Activated effector memory CD4-positive, alpha-beta T cell treated with Interleukin-2 at 50 U/mL for 16 hours (primary cell): ENCODE results near the gene CISD1.
A peak's percentile ranks its signal among the peaks of the same experiment; 100 is the strongest.

Experiments used
- DNase-seq: peaks from one replicate; pipeline ENCODE4 v3.0.0-alpha.2; 2020

The CISD1 gene

DNA sequence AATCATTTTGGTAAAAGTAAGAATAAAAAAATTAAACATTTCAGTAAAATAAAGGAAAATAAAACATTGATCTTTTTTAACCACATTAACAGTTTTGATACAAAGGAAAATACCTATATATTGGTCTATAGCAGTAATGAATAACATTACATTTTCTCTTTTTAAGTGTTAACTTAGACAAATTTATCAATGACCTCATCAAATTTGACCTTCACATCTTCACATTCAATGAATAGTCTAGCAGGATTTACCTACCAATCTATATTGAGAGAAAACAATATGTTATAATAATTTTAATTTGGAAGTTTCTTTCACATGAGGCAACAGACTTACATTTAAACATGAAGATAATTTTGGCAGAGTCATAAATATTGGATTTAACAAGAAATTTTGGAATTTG lies 47.9 kb downstream of the CISD1 start:
- no peak for DNase-seq

DNA sequence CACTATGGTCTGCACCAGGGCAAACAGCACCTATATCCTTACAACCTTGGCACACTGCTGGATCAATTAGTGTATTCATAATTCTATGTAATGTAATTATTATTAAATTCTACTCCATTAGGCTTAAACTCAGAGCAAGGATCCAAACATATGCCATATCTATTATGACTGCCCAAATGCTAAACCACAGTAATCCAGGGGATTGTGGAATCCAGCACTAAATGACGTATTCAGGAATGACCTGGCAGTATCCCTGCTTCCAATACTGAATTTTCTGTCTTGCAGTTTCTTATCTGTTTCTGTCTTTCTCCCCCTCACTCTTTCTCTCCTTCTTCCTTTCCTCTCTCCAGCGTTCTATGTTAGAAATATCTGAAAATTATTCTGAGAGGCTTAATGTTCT lies 49.4 kb downstream of the CISD1 start:
- no peak for DNase-seq

DNA sequence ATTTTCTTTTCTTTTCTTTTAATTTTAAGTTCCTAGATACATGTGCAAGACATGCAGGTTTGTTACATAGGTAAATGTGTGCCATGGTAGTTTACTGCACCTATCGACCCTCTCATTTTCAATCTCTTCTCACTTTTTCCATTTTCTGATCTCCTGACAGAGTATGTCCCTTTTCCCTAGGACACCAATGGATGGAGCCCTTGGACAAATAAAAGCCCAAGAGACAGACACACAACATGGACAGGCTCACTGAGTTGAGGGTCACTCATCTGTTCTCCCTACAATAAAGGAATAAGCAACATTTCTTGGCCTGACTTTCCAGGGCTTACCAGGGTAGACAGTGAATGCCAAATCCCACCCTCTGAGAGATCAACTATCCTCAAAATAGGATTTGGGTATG lies 50.6 kb downstream of the CISD1 start:
- DNase-seq, result no peak

DNA sequence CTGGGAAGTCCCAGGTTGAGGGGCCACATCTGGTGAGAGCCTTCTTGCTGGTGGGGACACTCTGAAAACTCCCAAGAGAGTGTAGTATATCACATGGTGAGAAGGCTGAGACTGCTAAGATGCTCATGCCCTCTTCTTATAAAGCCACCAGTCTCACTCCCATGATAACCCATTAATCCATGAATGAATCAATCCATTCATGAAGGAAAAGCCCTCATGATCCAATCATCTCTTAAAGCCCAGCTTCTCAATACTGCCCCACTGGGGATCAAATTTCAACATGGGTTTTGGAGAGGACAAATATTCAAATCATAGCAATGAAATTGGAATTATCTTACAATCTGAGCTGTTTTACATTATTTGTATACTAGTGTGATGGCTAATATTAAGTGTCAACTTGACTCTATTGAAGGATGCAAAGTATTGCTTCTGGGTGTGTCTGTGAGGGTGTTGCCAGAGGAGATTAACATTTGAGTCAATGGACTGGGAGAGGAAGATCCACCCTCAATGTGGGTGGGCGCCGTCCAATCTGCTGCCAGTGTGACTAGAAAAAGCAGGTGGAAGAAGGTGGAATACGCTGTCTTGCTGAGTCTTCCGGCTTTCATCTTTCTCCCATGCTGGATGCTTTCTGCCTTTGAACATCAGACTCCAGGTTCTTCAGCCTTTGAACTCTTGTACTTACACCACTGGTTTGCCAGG lies 51.5 kb downstream of the CISD1 start:
- DNase-seq, result no peak

DNA sequence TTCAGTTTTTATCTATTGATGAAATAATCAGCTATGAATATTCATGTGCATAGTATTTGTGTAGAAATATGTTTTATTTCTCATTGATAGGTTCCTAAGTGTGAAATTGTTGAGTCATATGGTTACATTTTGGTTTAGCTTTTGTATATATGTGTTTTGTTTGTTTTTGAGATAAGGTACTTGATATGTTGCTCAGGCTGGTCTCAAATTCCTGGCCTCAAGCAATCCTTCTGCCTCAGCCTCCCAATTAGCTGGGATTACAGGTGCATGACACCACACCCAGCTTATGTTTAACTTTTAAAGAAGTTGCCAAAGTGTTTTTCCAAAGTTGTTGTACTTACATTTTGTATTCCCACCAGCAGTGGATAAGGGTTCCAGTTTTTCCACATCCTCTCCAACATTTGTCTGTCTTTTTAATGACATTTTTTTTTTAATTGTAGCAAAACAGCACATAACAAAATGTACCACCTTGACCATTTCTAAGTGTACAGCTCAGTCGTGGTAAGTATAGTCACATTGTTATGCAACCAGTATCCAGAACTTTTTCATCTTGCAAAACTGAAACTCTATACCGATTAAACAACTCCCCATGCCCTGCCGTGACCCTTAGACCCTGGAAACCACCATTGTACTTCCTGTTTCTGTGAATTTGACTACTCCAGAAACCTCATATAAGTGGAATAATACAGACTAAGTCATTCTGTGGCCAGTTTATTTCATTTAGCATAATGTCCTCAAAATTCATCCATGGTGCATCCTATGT lies 53.3 kb downstream of the CISD1 start:
- DNase-seq, result no peak

DNA sequence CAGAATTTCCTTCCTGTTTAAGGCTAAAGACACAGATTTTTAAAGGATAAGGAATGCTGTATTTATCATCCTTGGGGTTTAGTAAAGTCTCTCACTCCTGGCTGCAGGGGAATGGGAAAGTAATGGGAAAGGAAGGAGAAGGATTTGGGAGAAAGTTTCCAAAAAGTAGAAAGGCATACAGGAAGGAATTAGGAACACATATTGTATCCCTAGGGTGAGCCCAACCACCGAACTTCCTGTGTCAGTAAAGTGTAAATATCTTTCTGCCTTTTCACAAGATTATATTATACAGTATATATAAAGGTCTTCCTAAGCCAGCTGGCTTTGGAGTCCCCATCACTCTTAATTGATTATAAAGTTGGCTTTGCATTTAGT lies 53.9 kb downstream of the CISD1 start:
- DNase-seq, result no peak

DNA sequence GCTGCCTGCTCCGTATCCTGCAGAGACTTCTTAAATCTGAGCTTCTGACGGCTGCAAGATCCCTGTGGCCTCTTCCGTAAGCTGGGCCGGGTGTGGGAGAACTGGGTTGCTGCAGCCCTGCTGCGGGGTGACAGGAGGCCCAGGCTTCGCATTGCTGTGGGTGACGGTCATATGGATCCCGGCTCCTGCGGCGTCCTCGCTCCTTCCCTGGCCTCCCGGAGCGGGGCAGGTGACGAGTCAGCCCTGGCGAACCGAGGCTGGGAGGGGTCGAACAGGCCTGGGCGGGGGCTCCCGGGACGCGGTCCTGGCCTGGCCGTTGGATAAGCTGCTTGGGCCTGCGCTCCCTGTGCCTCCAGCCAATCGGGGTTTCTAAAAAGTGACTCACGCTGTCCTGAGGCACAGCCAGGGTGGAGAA lies 58.0 kb downstream of the CISD1 start:
- DNase-seq, result no peak

DNA sequence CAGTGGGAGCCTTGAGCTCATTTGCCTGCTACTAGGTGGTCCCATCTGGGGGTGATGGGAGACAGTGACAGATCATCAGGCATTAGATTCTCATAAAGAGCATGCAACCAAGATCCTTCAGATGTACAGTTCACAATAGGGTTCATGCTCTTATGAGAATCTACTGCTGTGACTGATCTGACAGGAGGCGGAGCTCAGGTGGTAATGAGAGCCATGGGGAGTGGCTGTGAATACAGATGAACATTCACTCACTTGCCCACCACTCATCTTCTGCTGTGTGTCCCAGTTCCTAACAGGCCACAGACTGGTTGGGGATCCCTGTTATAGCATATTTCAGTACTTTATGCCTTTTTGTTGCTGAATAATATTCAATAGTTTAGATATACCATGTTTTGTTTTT lies 59.3 kb downstream of the CISD1 start:
- DNase-seq, result no peak

DNA sequence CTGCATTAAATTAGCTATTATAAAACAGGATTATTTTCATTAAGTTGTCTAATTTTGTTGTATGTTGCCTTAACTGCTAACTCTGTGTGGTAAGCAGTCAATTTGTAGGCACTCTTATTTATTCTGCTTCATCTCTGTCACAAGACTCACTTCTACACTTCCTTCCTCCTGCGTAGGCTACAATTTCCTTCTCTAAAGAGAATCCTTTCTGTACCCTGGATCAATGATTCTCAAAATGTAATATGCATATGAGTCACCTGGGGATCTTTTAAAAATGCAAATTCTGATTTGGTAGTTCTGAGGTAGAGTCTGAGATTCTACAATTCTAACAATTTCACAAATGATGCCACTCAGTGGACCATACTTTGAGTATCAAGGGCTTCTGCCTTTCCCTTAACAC lies 61.5 kb downstream of the CISD1 start:
- no peak for DNase-seq

DNA sequence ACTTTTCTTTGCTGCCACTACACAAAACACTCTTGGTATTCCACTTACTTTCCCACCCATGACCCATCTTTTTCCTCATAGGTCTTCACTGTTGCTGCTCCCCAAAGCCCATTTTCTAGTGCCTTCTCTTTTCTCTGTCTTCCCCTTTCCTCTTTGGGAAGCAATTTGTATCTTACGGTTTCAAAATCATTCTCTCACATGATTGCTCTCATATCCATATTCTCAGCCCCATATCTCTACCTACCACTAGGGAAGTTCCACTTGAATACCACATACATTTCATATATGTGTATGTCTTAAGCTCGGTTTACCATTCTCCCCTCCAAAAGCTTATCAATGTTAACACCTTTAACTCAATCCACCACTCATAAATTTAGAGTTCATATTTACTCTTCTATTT lies 62.7 kb downstream of the CISD1 start:
- no peak for DNase-seq

DNA sequence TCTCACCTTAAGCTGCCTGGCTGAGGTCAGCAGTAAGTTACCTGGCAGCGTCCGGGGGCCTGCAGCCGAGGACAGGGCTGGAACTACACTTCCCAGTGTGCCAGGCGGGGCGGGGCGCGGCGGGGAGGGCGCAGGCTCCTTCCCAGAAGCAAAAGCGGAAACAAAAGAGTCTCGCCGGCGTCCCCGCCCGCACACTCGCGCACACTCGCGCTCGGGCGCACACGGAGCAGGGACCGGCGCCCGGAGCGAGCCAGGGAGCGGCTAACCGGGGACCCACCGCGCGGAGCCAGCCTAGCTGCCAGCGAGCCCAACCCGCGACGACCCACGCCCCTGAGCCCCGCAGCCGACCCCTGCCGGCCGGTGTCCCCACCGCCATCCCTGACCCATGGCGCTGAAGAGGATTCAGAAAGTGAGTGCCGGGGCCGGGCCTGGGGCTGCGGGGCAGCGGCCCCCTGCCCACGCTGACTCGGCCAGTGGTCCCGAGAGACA lies 65.9 kb downstream of the CISD1 start, which contains the start of gene UBE2D1:
Gene UBE2D1 (plus strand): TSS at position 190 of the 489 bp plus-strand sequence. CDS start 196 bp downstream, at position 386.
- DNase-seq, result peak; percentile 71

DNA sequence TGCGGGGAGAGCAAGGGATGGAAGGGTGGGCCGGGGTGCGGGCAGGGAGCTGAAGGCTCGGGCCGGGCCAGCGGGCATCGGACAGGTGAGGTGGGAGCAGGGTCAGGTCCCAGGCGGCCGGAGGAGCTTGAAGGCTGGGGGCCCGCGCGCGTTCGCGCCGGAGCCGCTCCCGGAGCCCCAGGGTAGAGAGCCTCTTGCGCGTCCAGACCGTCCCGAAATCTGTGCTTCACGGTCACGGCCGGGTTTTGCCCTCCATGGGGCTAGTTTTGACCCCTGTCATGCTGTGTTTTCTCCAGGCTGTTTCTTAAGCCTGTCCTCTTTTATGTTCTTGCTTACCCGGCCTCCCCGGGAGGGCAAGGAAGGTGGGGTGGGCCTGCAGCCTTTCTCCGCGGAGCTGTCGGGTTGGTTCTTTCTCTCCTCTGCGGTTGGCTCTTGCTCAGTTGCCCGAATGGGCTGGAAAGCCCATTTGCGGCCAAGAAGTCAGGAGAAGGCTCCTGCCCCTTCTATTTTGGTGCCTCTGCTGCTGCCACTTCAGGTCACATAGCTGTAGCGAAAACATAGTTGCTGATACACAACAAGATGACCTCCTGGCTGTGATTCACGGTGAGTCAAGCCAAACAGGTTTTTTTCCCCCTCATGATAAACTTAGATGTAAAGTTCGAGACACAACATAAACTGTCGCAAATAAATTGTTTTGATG lies 66.5 kb downstream of the CISD1 start:
- no peak for DNase-seq

DNA sequence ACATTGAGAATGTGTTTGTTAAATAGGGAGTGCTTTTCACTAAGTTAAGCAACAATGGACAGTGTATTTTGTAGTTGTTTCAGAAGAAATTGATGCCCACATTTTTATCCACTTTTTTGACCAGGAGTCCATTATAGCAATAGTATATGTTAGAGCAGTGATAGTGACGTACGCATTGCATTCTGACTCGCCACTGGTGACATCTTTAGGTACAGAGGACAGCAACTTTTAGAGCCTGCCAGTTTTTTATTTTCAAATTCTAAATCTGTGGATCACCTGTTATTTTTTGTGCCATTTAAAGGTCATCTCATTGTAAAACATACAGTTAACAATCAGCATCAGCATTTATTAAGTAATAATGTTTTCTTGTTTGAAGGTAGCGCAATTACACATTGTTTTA lies 67.3 kb downstream of the CISD1 start:
- DNase-seq, result no peak
